ENCODE results near the gene IMPA2.

- no peak for TF ChIP-seq CTCF (IDR thresholded peaks at IDR 0.05)
- TF ChIP-seq EP300 (IDR thresholded peaks at IDR 0.05; ENCODE audit: low read depth): no peak
- TF ChIP-seq POLR2A (IDR thresholded peaks at IDR 0.05): no peak
Measured at GRCh38 chr18:12065397-12065796, 84.1 kb downstream of the IMPA2 start.
